Loucy (cell line): ENCODE results near the gene TMEM53.

Experiments
- H2AFZ ChIP-seq: fragments of 200-600 bp; sonication (generic); 2 replicates; pipeline ENCODE4 v1.6.0; 2016; ENCODE audit warnings: antibody characterized with exemption, mild to moderate bottlenecking, low read length, moderate library complexity
- H3F3A ChIP-seq: fragments of 200-600 bp; 2 replicates; pipeline ENCODE4 v1.6.0; 2016; ENCODE audit warnings: antibody characterized with exemption, low read depth, mild to moderate bottlenecking
- H3K27me3 ChIP-seq: fragments of 200-600 bp; sonication (generic); 2 replicates; pipeline ENCODE4 v1.6.1; 2014; ENCODE audit warnings: low read length, mild to moderate bottlenecking; ENCODE audit not compliant: insufficient read depth, poor library complexity, severe bottlenecking
- H3K36me3 ChIP-seq: fragments of 200-600 bp; sonication (generic); 2 replicates; pipeline ENCODE4 v1.6.1; 2016; ENCODE audit warnings: low read length; ENCODE audit not compliant: insufficient read depth
- H3K4me1 ChIP-seq: fragments of 200-600 bp; sonication (generic); 2 replicates; pipeline ENCODE4 v1.5.1; 2014; ENCODE audit warnings: low read length, mild to moderate bottlenecking; ENCODE audit not compliant: insufficient read depth, poor library complexity, severe bottlenecking
- H3K4me2 ChIP-seq: fragments of 200-600 bp; sonication (generic); 2 replicates; pipeline ENCODE4 v1.6.0; 2014; ENCODE audit warnings: antibody characterized with exemption, low read length, low read depth, mild to moderate bottlenecking; ENCODE audit not compliant: poor library complexity, severe bottlenecking
- H3K4me3 ChIP-seq: fragments of 200-600 bp; sonication (generic); 2 replicates; pipeline ENCODE4 v1.5.1; 2014; ENCODE audit warnings: low read length, mild to moderate bottlenecking, mixed read lengths; ENCODE audit not compliant: poor library complexity, severe bottlenecking
- H3K79me2 ChIP-seq: fragments of 200-600 bp; sonication (generic); 2 replicates; pipeline ENCODE4 v1.6.1; 2014; ENCODE audit warnings: low read length; ENCODE audit not compliant: insufficient read depth
- H3K9ac ChIP-seq: fragments of 200-600 bp; sonication (generic); 2 replicates; pipeline ENCODE4 v1.6.0; 2014; ENCODE audit warnings: mild to moderate bottlenecking, low read depth, low read length, moderate library complexity; ENCODE audit not compliant: poor library complexity, severe bottlenecking
- H3K9me2 ChIP-seq: fragments of 200-600 bp; sonication (generic); replicated peaks from 2 replicates; pipeline ENCODE4 v1.6.1; 2016; ENCODE audit warnings: low read depth, low read length, mixed read lengths
- H3K9me3 ChIP-seq: fragments of 200-600 bp; sonication (generic); 2 replicates; pipeline ENCODE4 v1.6.1; 2014; ENCODE audit warnings: mild to moderate bottlenecking, antibody characterized with exemption, low read length, low read depth; ENCODE audit not compliant: insufficient read depth
- H4K20me1 ChIP-seq: fragments of 200-600 bp; sonication (generic); 2 replicates; pipeline ENCODE4 v1.6.0; 2014; ENCODE audit warnings: antibody characterized with exemption, low read length, mild to moderate bottlenecking; ENCODE audit not compliant: insufficient read depth, poor library complexity, severe bottlenecking
- EZH2phosphoT487 ChIP-seq: fragments of 200-600 bp; IDR thresholded peaks from 2 replicates; pipeline ENCODE4 v1.6.1; 2018; ENCODE audit warnings: antibody characterized with exemption, mild to moderate bottlenecking, moderate library complexity, borderline replicate concordance
- TF ChIP-seq, protein P1 (sequence below): fragments of 200-600 bp; sonication (generic); conservative IDR thresholded peaks from 2 replicates; pipeline ENCODE4 v1.5.1; 2014; ENCODE audit warnings: mild to moderate bottlenecking, antibody characterized with exemption, low read length

TMEM53 gene

DNA sequence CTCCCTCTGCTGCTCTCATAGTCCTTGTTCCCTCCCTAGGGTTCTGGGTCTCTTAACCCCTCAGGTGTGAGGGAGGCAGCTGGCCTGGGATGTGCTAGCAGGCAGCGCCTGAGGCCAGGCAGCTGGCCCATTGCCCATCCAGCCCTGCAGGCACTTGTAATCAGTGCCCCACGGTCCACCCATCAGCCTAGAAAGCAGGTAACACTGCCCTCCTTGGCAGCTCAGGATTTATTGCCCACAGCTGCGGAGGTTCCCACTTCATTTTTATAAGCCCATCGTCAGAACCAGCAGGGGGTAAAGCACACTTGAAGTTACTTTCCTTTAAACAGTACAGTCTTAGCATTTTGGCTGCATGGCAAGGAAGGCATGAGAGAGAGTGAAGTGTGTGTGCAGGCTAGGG, 70.6 kb downstream of the TMEM53 start:
- no peaks in the 10 kb centered on the region for H3K4me1 ChIP-seq
- no peaks in the 10 kb centered on the region for H3K9me2 ChIP-seq
- H3K27me3 ChIP-seq = no peaks in the 10 kb centered on the region
- H3K36me3 ChIP-seq = no peaks in the 10 kb centered on the region; the same call in 1 of the 2 replicates
- TF ChIP-seq EZH2phosphoT487 = no peak
- TF ChIP-seq, protein P1, sequence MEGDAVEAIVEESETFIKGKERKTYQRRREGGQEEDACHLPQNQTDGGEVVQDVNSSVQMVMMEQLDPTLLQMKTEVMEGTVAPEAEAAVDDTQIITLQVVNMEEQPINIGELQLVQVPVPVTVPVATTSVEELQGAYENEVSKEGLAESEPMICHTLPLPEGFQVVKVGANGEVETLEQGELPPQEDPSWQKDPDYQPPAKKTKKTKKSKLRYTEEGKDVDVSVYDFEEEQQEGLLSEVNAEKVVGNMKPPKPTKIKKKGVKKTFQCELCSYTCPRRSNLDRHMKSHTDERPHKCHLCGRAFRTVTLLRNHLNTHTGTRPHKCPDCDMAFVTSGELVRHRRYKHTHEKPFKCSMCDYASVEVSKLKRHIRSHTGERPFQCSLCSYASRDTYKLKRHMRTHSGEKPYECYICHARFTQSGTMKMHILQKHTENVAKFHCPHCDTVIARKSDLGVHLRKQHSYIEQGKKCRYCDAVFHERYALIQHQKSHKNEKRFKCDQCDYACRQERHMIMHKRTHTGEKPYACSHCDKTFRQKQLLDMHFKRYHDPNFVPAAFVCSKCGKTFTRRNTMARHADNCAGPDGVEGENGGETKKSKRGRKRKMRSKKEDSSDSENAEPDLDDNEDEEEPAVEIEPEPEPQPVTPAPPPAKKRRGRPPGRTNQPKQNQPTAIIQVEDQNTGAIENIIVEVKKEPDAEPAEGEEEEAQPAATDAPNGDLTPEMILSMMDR = no peak
- no peaks in the 10 kb centered on the region for H4K20me1 ChIP-seq
- H3K9ac ChIP-seq = no peak overlapping the region
- H2AFZ ChIP-seq = no peak overlapping the region
- no peak overlapping the region for H3K4me3 ChIP-seq
- H3K9me3 ChIP-seq = no peaks in the 10 kb centered on the region
- H3K79me2 ChIP-seq = no peaks in the 10 kb centered on the region
- H3F3A ChIP-seq = no peaks in the 10 kb centered on the region
- no peak overlapping the region for H3K4me2 ChIP-seq
